ENCODE data around the gene ETV6. TPM values are rescaled to one million over a fixed set of nuclear protein-coding genes. Genes with fewer than 3 reads are reported as not detected.

ETV6 gene
- polyA plus RNA-seq, 3 donors: 6.8 to 45.1 (median 11.7) TPM

- no peak overlapping the region for H3K4me3 ChIP-seq (replicated peaks in 1 of 3; ENCODE audit: low read depth in 2 of 3, low read length in 3 of 3)
- intact Hi-C loops (cut with micrococcal nuclease): loop anchor here in 1 of 2 donors (5.0 kb wide), 1 partner anchor 36 kb away; no protein-coding TSS in a partner anchor
These were observed 38.9 kb downstream of the ETV6 start for GRCh38 chr12:11688379-11688778.

GRCh38 chr12:11688831-11689230, 39.4 kb downstream of the ETV6 start:
- no CpG with 5 or more reads among the region's 2 CpGs for WGBS (ENCODE audit: insufficient coverage)
- H3K9me3 Mint-ChIP-seq: no peaks in the 10 kb centered on the region
- TF ChIP-seq CTCF (IDR thresholded peaks at IDR 0.05): no peak
- Histone ChIP-seq H3K27ac (ENCODE audit: low read depth in 1 of 2, low read length in 2 of 2) (peak overlapping the region in 1 of 2 donors; percentile 88), H3K27me3 (ENCODE audit: control insufficient read depth in 2 of 2, insufficient read depth in 2 of 2, low read length in 2 of 2) (no peaks in the 10 kb centered on the region), H3K4me1 (ENCODE audit: control insufficient read depth in 1 of 2, insufficient read depth in 2 of 2, low read length in 2 of 2) (peaks cover 49 to 50% of the 10 kb centered on the region in 2 donors), H3K4me2 (replicated peaks; ENCODE audit: extremely low read depth, low read length, poor library complexity, severe bottlenecking) (no peak overlapping the region), H3K36me3 (replicated peaks in 1 of 2; ENCODE audit: control insufficient read depth in 1 of 2, insufficient read depth in 2 of 2, low read length in 2 of 2) (peaks cover 0 to 4% of the 10 kb centered on the region in 2 donors), H3K4me3 (replicated peaks in 1 of 3; ENCODE audit: low read depth in 2 of 3, low read length in 3 of 3) (no peak overlapping the region), H3K9me3 (replicated peaks in 1 of 2; ENCODE audit: control insufficient read depth in 1 of 2, insufficient read depth in 1 of 2, low read length in 2 of 2) (no peaks in the 10 kb centered on the region), H3K9ac (ENCODE audit: insufficient read depth, low read length, poor library complexity, severe bottlenecking) (no peak overlapping the region), H4K20me1 (ENCODE audit: insufficient read depth, low read length) (peaks cover 64% of the 10 kb centered on the region), H2AFZ (ENCODE audit: insufficient read depth, low read depth, low read length, poor library complexity, severe bottlenecking) (no peak overlapping the region), H3K79me2 (ENCODE audit: insufficient read depth, low read length) (peaks cover 99% of the 10 kb centered on the region)
- intact Hi-C loops (cut with micrococcal nuclease): loop anchor here in 1 of 2 donors (5.0 kb wide), 1 partner anchor 37 kb away; no protein-coding TSS in a partner anchor
- DNase-seq: no peak
- peaks cover 72% of the 10 kb centered on the region for H3K4me1 Mint-ChIP-seq
- H3K36me3 Mint-ChIP-seq: peaks cover 11 to 15% of the 10 kb centered on the region in 2 donors
- H3K27ac Mint-ChIP-seq: peak overlapping the region in 2 of 7 donors; percentile 87
- H3K27me3 Mint-ChIP-seq (ENCODE audit: low read depth in 3 of 3): peaks cover 0 to 2% (median 0%) of the 10 kb centered on the region in 3 donors
- no peak overlapping the region for H3K4me3 Mint-ChIP-seq

More at GRCh38 chr12:11688379-11688778, 38.9 kb downstream of the ETV6 start:
- H3K4me3 Mint-ChIP-seq: no peak overlapping the region
- TF ChIP-seq CTCF (IDR thresholded peaks at IDR 0.05): no peak
- H3K27ac ChIP-seq (ENCODE audit: low read depth in 1 of 2, low read length in 2 of 2): peak overlapping the region in 1 of 2 donors; percentile 88
- peaks cover 0 to 4% of the 10 kb centered on the region in 2 donors for H3K36me3 ChIP-seq (replicated peaks in 1 of 2; ENCODE audit: control insufficient read depth in 1 of 2, insufficient read depth in 2 of 2, low read length in 2 of 2)
- peak overlapping the region; percentile 77 to 95 (median 90) for H3K27ac Mint-ChIP-seq
- H3K4me2 ChIP-seq (replicated peaks; ENCODE audit: extremely low read depth, low read length, poor library complexity, severe bottlenecking): no peak overlapping the region
- no peak overlapping the region for H2AFZ ChIP-seq (ENCODE audit: insufficient read depth, low read depth, low read length, poor library complexity, severe bottlenecking)
- H3K27me3 ChIP-seq (ENCODE audit: control insufficient read depth in 2 of 2, insufficient read depth in 2 of 2, low read length in 2 of 2): no peaks in the 10 kb centered on the region
- peaks cover 11 to 16% of the 10 kb centered on the region in 2 donors for H3K36me3 Mint-ChIP-seq
- H3K27me3 Mint-ChIP-seq (ENCODE audit: low read depth in 3 of 3): peaks cover 0 to 2% (median 0%) of the 10 kb centered on the region in 3 donors
- no peaks in the 10 kb centered on the region for H3K9me3 Mint-ChIP-seq
- no peaks in the 10 kb centered on the region for H3K9me3 ChIP-seq (replicated peaks in 1 of 2; ENCODE audit: control insufficient read depth in 1 of 2, insufficient read depth in 1 of 2, low read length in 2 of 2)
- H4K20me1 ChIP-seq (ENCODE audit: insufficient read depth, low read length): peaks cover 64% of the 10 kb centered on the region
- peaks cover 75% of the 10 kb centered on the region for H3K4me1 Mint-ChIP-seq
- H3K4me1 ChIP-seq (ENCODE audit: control insufficient read depth in 1 of 2, insufficient read depth in 2 of 2, low read length in 2 of 2): peaks cover 53 to 54% of the 10 kb centered on the region in 2 donors
- WGBS (ENCODE audit: insufficient coverage): 70% methylated on average over 2 of the region's 4 CpGs
- no peak overlapping the region for H3K9ac ChIP-seq (ENCODE audit: insufficient read depth, low read length, poor library complexity, severe bottlenecking)
- peaks cover 99% of the 10 kb centered on the region for H3K79me2 ChIP-seq (ENCODE audit: insufficient read depth, low read length)
- DNase-seq: no peak

Measured in CD14-positive monocyte (primary cell).